GM21528 (cell line): ENCODE data around the gene CUL4A.
"Not testable (repeated sequence)": the region's sequence is repeated elsewhere in the genome, so short reads cannot be mapped to it uniquely, and the experiment has no call there.

ENCODE experiments used
- ATAC-seq: cut with Tn5 transposase; IDR thresholded peaks from one replicate; pipeline ENCODE4 v1.9.1; 2021; ENCODE audit warnings: mild to moderate bottlenecking, moderate library complexity; ENCODE audit not compliant: unreplicated experiment, low FRiP score

The CUL4A gene

DNA sequence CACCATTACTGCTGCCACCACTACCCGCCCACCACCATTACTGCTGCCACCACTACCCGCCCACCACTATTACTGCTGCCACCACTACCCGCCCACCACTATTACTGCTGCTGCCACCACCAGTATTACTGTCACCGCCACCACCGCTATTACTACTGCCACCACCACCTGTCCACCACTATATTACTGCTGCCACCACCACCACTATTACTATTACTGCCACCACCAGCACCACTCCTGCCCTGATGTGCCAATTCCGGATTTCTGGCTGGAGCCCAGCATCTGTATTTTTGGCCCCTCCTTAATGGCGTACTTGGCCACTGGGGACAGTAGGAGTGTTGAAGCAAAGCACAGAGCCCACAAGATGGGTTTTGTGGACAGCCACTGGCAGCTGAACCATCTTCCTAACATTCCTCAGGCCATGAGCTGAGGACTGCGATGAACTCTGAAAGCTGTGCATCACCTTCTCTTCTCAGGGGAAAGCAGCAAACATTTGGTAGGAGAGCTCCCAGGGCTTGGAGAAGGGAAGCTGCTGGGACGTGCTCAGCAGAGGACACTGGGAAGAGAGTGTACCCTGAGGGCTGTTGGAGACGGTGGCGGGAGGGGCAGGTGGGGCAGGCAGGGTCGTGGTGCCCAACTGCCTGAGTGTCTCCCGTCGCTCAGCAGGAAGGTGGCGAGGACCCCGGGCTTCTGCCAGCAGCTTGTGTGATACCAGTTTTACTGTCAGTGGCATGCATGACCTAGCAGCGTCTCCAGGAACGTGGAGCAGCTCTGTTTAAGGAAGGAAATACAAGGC is 23.0 kb downstream of the CUL4A start:
- no peak for ATAC-seq

DNA sequence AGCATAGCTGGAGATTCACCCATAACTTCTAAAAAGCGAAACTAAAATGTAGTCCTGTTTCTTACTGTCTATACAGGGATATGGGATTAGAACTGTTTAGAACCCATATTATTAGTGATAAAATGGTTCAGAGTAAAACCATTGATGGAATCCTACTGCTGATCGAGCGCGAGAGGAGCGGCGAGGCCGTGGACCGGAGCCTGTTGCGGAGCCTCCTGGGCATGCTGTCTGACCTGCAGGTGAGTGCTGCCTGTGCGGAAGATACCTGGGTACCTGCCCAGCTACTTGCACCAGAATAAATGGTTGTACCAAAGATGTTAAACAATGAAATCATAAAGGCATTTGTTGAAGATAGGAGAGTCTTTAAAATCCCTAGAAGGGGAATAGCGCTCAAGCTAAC is 23.7 kb downstream of the CUL4A start:
- ATAC-seq = no peak

DNA sequence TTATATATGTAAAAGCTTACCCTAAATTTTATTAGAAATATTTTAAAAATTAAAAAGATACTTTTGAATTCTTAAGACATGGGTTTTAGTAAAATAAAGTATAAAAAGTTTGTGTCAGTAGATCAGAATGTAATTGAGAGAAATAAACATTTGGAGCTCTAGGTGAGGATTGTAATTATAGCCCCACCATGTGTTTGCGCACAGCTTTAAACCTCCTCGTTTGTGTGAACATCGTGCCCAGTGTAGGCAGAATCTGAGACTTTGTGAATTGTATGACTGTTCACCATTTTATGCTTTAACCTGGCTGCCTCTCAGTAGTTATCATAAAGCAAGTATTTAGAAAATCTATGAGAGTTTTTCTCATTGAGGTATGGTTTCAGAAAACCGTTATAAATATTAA is 29.1 kb downstream of the CUL4A start:
- no peak for ATAC-seq

DNA sequence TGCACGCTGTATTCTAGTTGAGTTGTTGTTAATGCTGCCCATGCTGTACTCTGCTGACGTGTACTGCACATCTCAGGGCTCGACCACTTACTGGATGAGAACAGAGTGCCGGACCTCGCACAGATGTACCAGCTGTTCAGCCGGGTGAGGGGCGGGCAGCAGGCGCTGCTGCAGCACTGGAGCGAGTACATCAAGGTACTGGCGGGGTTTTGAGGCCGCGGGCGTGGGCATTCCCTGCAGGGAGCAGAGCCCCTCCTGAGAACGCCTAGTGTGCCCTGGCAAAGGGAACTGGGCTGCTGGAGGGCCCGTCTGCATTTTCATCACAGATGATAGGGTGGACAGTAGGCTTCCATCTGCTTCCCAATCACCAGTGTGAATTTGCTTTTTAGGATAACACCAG is 29.9 kb downstream of the CUL4A start:
- ATAC-seq = no peak

DNA sequence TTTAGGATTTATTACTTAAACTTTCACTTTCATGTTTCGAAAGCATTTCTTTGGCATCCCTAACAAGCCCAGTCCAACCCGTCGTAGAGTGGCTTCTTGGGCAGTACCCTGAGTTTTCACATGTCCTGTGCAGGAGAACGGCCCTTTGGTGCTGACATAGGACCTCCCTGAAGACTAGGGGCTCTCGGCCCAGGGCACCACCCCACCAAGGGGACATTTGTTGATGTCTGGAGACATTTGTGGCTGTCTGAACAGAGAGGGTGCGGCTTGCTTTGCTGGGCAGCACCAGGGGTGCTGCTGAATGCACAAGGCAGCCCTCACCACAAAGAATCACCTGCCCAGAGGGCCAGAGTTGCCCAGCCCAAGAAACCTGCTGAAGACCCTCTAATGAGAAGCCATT is 30.6 kb downstream of the CUL4A start:
- no peak for ATAC-seq

DNA sequence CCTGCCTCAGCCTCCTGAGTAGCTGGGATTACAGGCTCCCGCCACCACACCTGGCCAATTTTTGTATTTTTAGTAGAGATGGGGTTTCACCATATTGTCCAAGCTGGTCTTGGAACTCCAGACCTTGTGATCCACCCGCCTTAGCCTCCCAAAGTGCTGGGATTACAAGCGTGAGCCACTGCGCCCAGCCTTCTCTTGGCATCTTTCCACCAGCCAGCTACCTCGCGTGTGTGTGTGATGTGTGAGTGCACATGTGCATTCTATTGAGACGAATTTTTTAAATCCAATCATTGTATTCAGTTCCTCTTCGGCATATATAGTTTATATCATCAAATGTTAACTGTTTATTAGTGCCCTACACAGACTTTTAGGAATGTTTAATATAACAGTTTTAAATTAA is 32.2 kb downstream of the CUL4A start:
- not testable (repeated sequence) for ATAC-seq

DNA sequence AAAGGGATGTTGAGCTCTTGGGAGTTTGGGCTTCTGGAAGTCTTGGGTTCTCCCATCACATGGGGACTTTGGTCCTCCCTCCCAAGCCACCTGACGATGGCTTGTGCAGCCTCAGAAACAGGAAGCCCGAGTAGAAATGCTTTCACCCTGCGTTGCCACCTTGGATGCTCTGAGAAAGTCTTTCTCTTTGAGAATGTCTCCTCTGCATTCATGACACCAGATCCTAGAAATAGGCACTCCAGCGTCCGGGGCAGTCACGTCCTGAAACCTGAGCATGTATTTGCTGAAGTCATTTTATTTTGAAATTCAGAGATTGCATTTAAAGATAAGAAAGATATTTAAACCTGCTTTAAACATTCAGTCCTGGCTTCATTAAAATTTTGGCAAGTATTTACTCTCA is 34.4 kb downstream of the CUL4A start:
- no peak for ATAC-seq

DNA sequence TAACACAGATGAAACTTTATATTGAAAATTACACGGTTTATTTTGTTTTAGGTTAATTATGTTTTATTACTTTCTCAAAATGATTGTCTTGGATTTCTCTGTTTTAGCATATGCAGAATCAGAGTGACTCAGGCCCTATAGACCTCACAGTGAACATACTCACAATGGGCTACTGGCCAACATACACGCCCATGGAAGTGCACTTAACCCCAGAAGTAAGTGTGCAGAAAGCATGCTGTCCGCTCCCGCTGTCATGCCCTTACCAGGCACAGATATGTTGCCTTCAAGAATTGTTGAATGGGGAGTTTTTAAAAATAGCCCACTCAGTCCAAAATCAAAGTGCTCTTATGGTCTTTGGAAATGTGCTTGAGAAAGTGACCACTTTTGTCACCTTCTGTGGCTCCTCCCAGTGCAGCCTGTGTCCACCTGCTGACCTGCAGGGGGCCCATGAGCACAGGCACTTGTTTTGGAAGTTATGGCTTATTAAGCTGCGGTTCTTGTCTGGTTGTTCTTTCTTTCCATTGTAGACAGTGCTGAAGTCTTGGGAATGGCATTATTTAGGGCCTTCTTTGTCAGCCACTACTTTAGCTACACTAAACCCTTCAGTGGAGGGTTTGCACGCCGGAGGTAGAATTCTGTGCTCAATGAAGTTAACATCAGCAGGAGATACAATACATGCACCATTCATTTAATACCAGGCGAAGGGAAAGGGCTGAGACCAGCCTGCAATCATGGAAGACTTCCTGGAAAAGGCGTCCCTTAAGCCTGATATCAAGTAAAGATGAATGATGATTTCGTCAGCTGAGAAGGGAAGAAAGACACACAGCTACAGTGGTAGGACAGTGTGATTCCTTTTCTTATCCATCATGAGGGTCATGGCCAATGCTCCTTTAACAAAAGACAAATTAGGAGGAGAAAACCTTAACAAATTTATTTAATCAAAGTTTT is 36.7 kb downstream of the CUL4A start:
- no peak for ATAC-seq

DNA sequence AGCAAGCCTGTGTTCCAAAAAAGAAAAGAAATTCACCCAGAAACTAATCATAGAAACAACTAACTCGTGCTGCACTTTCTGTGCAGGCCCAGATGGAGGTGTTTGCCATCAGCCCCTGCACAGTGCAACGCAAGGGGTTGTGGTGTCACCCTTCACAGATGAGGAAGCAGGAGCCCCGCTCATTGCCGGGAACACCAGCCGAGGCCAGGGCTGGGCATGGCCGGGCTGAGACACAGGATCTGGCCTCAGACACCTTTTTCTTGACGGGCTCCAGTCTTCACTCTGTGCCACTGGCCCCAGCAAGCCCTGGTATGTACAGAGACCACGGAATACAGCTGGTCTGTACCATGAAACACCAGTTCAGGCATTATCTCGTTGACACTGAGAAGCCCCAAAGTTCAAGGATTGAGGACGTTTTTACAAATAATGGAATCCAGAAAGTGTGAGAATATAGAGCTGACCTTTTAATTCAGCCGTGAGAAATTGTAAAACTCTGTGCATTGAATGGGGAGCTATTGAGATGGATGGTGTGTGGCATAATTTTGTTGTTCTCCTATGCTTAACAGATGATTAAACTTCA is 43.2 kb downstream of the CUL4A start:
- no peak for ATAC-seq

DNA sequence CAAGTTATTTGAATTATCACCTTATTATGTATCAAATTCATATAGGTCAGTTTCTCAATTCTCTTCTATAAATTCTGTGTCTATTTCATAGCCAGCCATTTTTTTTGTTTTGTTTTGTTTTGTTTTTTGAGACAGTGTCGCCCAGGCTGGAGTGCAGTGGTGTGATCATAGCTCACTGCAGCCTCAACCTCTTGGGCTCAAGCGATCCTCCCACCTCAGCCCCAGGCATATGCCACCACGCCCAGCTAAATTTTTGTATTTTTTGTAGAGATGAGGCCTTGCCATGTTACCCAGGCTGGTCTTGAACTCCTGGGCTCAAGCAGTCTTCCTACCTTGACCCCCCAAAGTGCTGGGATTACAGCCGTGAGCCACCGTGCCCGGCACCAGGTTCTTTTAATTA is 48.5 kb downstream of the CUL4A start:
- ATAC-seq = not testable (repeated sequence)

DNA sequence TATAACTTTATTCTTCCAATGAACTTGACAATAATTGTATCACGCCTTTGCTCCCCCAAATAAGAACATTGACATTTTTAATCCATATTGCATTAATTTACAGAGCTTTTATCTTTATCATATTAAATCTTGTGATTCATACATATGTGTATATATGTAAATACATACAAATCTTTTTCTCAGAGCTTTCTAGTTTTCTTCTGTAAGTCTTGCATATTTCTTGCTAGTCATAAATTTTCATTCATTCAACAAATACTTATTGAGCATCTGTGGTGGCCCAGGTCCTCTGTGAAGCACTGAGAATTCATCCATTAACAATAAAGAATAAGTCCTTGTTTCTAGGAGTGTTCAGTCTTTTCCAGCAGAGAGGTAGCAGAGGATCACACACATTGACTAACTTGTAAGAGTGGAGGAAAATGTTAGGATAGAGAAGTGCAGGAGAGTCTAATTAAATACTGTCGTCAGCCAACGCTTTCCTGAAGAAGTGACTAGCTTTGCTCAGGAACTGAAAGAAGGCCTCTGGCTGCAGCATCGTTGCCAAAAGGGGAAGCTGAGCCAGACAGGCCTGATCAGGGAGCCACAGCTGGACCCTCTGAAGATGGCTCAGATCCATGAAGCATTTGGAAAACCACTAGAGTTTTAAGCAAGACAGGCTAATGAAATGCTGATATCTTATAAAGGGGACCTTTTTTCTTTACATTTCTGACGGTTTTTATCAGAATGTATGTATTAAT is 49.1 kb downstream of the CUL4A start:
- ATAC-seq = no peak

DNA sequence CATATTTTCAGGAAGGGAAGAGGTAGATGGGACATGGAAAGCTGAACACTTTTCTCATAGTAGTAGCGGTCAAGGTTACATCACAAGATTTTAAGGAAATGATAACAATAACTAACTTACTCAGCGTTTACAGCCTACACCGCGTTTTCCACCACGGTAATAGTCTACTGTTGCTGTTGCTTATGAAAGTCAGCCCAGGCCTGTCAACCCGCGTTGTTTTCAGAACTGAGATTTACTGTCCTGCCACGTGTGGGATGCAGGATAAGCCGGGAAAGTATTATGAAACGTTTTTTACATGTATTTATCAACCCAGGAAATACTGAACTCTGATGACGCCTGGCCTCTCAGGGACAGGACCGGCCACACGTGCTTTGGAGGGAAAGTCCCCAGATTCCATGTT is 51.6 kb downstream of the CUL4A start:
- no peak for ATAC-seq

DNA sequence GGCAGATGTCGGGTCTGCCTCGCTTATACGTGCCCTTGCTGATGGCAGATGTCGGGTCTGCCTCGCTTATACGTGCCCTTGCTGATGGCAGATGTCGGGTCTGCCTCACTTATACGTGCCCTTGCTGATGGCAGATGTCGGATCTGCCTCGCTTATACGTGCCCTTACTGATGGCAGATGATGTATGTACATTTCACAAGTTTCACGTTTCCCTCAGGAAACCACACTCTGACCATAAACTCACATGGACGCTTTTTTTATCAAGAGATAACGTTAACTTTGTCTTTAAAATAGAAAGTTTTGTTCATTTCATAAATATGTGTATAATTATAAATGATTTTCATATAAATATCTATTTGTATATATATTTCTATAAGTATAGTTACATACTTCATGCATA is 53.6 kb downstream of the CUL4A start:
- ATAC-seq = not testable (repeated sequence)

DNA sequence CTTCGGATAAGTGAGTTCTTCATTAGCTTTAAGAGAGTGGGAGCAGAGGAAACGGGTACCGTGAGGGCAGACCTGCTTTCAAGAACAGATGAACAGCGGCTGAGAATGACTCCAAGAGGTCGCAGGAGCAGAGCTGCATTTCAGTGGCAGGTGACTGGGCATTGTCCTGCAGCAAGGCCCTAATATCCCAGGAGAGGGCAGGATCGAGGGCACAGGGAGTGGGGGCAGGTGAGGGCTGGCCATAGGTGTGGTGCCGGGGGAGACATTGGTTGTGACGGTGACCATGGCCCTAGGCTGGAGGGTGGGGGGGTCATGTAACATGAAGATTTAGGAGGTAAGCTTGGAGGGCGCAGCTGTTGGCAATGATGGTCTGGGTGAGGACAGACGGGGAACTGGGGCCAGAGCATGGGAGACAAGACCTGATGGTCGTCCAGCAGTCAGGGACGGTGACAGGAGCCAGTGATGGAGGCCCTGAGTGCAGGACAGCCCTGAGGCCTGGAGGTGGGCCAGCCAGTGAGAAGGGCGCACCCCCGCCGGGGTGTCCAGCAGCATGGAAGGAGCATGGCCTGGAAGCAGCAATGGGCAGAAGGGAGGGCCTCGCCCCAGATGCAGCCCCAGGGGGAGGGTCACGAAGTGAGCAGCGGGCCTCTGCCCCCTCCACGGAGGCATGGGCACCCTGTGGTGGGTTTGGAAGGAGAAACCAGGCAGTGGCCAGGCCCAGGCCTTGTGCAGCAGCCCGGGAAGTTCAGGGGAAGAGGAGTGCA is 58.4 kb downstream of the CUL4A start:
- no peak for ATAC-seq

DNA sequence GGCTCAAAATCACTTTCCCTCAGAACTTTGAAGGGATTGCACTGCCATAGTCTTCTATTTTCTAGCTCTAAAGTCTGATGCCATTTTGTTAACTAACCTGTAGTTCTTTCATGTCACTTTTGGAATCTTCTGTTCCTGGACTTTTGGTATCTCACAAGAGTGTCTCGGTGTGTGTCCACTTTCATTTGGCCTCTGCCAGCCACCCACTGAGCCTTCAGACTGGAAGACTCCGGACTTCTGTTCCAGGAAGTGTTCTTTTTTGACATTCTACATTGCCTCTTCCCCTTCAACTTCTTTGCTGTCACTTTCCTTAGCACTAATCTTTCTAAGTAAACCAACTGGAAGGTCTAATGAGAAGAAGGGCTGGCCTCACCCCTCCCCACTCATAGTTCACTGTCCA is 62.6 kb downstream of the CUL4A start:
- no peak for ATAC-seq

DNA sequence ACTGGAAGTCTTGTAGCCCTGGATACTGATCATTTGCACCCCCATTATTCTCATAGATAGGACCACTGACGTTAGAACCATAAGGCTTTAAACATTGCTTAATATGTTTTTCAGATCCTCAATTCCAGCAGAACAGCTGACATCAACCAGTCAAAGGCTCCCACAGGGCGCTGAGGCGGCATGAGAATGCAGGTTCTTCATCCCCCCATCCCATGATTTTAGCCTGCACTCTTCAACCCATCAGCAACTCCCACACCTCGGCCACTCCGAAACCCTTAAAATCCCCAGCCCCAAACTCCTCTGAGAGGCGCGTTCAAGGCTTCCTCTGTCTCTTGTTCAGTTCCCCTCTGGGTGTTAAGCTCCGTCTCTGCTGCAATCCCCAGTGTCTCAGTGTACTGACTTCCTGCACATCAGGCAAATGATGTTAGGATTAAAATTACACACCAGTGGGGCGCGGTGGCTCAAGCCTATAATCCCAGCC is 63.3 kb downstream of the CUL4A start:
- no peak for ATAC-seq

DNA sequence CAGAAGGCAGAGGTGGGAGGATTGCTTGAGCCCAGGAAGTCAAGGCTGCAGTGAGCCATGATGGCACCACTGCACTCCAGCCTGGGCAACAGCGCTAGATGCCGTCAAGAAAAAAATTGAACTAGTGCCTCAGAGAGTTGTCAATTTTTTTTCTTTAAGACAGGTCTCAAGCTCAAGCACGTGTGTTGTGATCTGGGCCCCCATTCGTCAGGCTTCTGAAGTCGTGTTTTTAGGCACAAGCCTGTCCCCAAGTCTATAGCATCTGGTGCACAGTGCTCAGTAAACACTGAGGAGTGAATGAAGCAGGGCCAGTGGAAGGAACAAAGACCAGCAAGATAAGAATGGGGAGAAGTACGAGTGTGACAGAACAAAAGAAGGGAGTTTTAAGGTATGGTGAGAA is 63.9 kb downstream of the CUL4A start:
- ATAC-seq = no peak

DNA sequence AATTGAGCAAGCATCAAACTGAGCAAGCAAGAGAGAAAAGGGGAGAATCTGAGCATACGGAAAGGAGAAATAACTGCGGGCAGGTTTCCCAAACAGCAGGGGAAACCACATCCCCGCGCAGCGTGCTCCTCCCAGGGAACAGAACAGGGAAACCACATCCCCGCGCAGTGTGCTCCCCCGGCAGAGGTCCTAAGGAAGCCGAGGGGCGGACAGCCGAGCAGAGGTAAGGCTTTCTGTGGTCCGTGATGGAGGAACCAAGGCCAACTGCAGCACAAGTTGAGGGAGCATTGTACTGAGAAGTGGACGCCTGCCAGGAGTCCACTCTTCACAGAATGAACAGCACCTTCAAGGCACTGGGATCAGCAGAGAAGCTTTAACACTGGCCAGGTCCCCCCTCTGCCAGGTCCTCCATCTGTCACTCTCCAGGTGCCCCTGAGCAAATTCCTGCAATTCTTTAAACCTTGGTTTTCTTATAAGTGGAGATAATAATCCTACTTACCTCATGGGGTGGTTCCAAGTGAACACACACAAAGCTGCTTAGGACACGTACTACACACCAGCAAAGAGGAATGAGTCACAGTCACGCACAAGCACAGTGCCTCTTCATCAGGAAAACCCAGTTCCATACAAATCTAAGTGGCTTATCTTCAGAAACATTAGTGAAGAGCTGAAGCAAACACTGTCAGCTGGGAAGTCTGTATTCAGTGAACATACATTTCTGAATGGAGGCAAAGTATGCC is 64.6 kb downstream of the CUL4A start:
- ATAC-seq = no peak

DNA sequence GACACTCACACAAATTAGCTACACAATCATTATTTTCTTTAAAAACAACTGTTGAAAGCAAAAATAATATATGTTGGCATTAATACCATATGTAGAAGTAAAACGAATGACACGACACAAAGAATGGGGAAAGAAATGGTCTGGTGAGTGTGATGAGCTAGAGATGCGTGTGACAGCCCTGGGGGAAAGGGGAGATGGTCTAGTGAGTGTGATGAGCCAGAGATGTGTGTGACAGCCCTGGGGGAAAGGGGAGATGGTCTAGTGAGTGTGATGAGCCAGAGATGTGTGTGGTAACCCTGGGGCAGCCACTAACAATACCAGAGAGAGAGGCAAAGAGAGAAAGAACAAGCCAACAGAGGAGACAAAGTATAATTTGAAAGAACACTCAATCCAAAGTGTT is 65.3 kb downstream of the CUL4A start:
- ATAC-seq = no peak
